Gastroesophageal sphincter (tissue), 4 donors: Measurements from ENCODE around the gene IFRD1. TPM values are rescaled to one million over a fixed set of nuclear protein-coding genes. Genes with fewer than 3 reads are reported as not detected.

Source experiments
- ATAC-seq: fragments of 150-250 bp; one replicate; pipeline ENCODE4 v1.9.1; 2016; ENCODE audit warnings: mild to moderate bottlenecking, moderate library complexity
- H3K27ac ChIP-seq, 4 donors: fragments of 200-600 bp; sonication (generic) in 3 of 4; 1 replicate in 3 of 4; 2 replicates in 1 of 4; pipeline ENCODE4 v1.5.1; 2016 to 2019
- H3K27me3 ChIP-seq: fragments of 200-600 bp; sonication (generic); one replicate; pipeline ENCODE4 v1.5.1; 2019
- H3K36me3 ChIP-seq, 2 donors: fragments of 200-600 bp; sonication (generic); one replicate each; pipeline ENCODE4 v1.5.1; 2019; ENCODE audit warnings: control low read depth in 1 of 2
- H3K4me1 ChIP-seq, 3 donors: fragments of 200-600 bp; sonication (generic); 1 replicate in 2 of 3; 2 replicates in 1 of 3; pipeline ENCODE4 v1.5.1; 2016 to 2019; ENCODE audit warnings: control low read depth in 2 of 3
- H3K4me3 ChIP-seq, 2 donors: fragments of 200-600 bp; sonication (generic); one replicate each; pipeline ENCODE4 v1.5.1; 2019; ENCODE audit warnings: mild to moderate bottlenecking in 1 of 2, moderate library complexity in 1 of 2
- H3K9me3 ChIP-seq, 3 donors: fragments of 200-600 bp; sonication (generic); one replicate each; pipeline ENCODE4 v1.5.1; 2017 to 2019; ENCODE audit warnings: control low read depth in 2 of 3
- CTCF ChIP-seq, 4 experiments: fragments of 200-600 bp in 2 of 4; fragments of 450-650 bp in 2 of 4; sonication (generic) in 1 of 4; IDR thresholded peaks; one replicate each; pipeline ENCODE4 v1.5.1; 2017 to 2019; ENCODE audit warnings: antibody characterized with exemption in 4 of 4, mild to moderate bottlenecking in 2 of 4, moderate library complexity in 2 of 4
- EP300 ChIP-seq: sonication (generic); formaldehyde crosslinking; IDR thresholded peaks from one replicate; pipeline ENCODE4 v1.6.1; 2017; ENCODE audit warnings: antibody characterized with exemption, mild to moderate bottlenecking
- POLR2A ChIP-seq, 2 donors: fragments of 450-650 bp; IDR thresholded peaks; one replicate each; pipeline ENCODE4 v1.6.1; 2017; ENCODE audit warnings: antibody characterized with exemption in 2 of 2, mild to moderate bottlenecking in 2 of 2, moderate library complexity in 1 of 2
- POLR2AphosphoS5 ChIP-seq: sonication (generic); formaldehyde crosslinking; IDR thresholded peaks from one replicate; pipeline ENCODE4 v1.6.1; 2017; ENCODE audit warnings: antibody characterized with exemption
- WGBS, 2 donors: methylation state at CpG; one replicate each; pipeline ENCODE4 v1.1.5; 2018; ENCODE audit warnings: low coverage in 1 of 2; 5-methylcytosine and 5-hydroxymethylcytosine counted together
- total RNA-seq, 4 donors: library from RNA; depleted of rRNA; stranded (reverse); fragments of >200 nt; gene quantifications; one replicate each; pipeline ENCODE4 v1.1.0, GENCODE V29; 2016

Gene IFRD1
- total RNA-seq, 4 donors from 2014 or later = 36.8 to 78.3 (median 56.5) TPM

DNA sequence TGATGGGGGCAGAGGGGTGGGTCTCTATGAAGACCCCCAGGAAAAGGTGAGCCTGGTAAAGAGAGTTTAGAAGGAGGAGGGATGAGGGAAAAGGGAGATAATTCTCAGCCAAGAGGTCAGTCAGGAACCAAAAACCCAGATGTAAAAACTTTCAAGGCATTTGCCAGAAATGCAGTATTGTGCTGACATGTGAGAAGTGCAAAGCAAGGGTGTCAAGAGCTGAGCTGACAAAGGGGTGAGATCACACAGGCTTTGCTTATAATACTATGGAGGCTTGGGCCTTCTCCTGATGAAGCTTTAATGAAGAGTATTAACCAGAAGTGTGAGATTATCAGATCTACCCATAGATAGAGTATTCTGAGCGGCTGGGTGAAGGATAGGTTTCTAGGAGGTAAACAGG lies 22.3 kb upstream of the IFRD1 start:
- Histone ChIP-seq H3K4me1 (peaks cover 0 to 7% (median 3%) of the 10 kb centered on the region in 3 donors), H3K27me3 (no peaks in the 10 kb centered on the region), H3K4me3 (no peak overlapping the region), H3K27ac (no peak overlapping the region), H3K9me3 (no peaks in the 10 kb centered on the region), H3K36me3 (no peaks in the 10 kb centered on the region)
- TF ChIP-seq CTCF (IDR thresholded peaks at IDR 0.05) (no peak), POLR2A (IDR thresholded peaks at IDR 0.05) (no peak), EP300 (no peak), POLR2AphosphoS5 (no peak)
- 80 to 100% methylated on average over 1 of the region's 1 CpG for WGBS, 2 donors
- no peak for ATAC-seq

DNA sequence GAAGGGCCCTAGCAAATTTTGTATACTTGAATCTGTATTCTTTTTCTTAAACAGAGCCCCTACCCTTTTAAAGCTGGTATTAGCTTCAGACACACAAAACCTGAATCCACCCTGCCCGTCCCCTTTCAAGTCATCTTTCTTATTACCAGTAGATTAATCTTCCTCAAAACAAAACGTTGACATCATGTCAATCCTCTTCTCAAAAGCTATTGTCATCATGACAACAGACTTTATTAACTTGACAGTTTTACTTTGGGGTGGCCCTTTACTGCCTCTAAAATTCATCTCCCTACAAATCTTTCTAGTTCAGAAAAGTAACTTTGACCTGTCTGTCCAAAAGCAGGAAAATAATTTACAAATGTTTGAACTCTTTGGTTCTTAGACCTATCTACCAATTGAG lies 21.5 kb upstream of the IFRD1 start:
- H3K36me3 ChIP-seq = no peaks in the 10 kb centered on the region
- H3K4me1 ChIP-seq = no peaks in the 10 kb centered on the region
- no peaks in the 10 kb centered on the region for H3K9me3 ChIP-seq
- no peak overlapping the region for H3K4me3 ChIP-seq
- H3K27ac ChIP-seq = no peak overlapping the region
- WGBS, 2 donors = 48 to 81% methylated on average over 2 of the region's 2 CpGs
- TF ChIP-seq CTCF (IDR thresholded peaks at IDR 0.05) (no peak), POLR2AphosphoS5 (no peak), POLR2A (IDR thresholded peaks at IDR 0.05) (no peak), EP300 (no peak)
- ATAC-seq = no peak
- no peaks in the 10 kb centered on the region for H3K27me3 ChIP-seq

DNA sequence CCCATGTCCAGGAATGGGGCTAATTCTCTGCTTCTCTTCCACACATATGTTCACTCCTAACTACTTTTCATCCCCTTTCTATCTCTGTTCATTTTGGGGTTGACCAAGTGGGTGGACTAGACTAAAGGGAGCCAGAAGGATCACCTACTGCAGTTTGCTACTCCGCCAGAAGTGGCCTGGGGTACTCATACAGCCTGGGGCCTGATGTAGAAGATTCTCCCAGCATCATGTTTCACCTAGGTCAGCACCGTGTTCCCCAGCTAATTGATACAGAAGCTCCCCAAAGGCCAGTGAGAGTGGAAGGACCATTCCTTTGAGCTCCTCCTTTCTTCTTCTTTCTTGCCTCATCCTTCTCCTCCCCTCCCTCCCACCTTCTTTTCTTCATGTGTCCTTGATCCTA lies 19.6 kb upstream of the IFRD1 start:
- Histone ChIP-seq H3K4me3 (no peak overlapping the region), H3K36me3 (no peaks in the 10 kb centered on the region), H3K4me1 (no peaks in the 10 kb centered on the region), H3K9me3 (no peaks in the 10 kb centered on the region), H3K27me3 (no peaks in the 10 kb centered on the region), H3K27ac (no peak overlapping the region)
- no peak for ATAC-seq
- TF ChIP-seq EP300 = no peak
- TF ChIP-seq POLR2AphosphoS5 = no peak
- TF ChIP-seq POLR2A (IDR thresholded peaks at IDR 0.05) = no peak
- no peak for TF ChIP-seq CTCF (IDR thresholded peaks at IDR 0.05)
- WGBS, 2 donors = 94% methylated on average over 2 of the region's 2 CpGs; no CpG with 5 or more reads in 1 of the 2 donors

- no peaks in the 10 kb centered on the region for H3K4me1 ChIP-seq
- H3K9me3 ChIP-seq = no peaks in the 10 kb centered on the region
- TF ChIP-seq EP300 (no peak), POLR2AphosphoS5 (no peak), POLR2A (IDR thresholded peaks at IDR 0.05) (no peak), CTCF (IDR thresholded peaks at IDR 0.05) (no peak)
- no peak for ATAC-seq
- no peaks in the 10 kb centered on the region for H3K27me3 ChIP-seq
- no peaks in the 10 kb centered on the region for H3K36me3 ChIP-seq
- no peak overlapping the region for H3K4me3 ChIP-seq
- WGBS, 2 donors = 96 to 100% methylated on average over 3 of the region's 3 CpGs
- H3K27ac ChIP-seq = no peak overlapping the region
Observed at GRCh38 chr7:112431803-112432202, 18.5 kb upstream of the IFRD1 start.

DNA sequence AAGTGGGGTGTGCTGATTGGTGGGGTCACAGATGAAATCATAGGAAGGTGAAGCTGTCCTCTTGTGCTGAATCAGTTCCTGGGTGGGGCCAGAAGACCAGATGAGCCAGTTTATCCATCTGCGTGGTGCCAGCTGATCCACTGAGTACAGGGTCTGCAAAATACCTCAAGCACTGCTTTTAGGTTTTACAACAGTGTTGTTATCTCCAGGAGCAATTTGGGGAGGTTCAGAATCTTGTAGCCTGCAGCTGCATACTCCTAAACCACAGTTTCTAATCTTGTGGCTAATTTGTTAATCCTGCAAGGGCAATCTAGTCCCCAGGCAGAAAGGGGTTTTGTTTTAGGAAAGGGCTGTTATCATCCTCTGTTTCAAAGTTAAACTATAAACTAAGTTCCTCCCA lies 17.0 kb upstream of the IFRD1 start:
- 100% methylated on average over 1 of the region's 1 CpG for WGBS, 2 donors
- H3K9me3 ChIP-seq = no peaks in the 10 kb centered on the region

More for the DNA sequence above, 17.0 kb upstream of the IFRD1 start:
- Histone ChIP-seq H3K36me3 (no peaks in the 10 kb centered on the region), H3K4me3 (no peak overlapping the region), H3K4me1 (no peaks in the 10 kb centered on the region), H3K27me3 (no peaks in the 10 kb centered on the region), H3K27ac (no peak overlapping the region)
- no peak for TF ChIP-seq EP300
- no peak for TF ChIP-seq POLR2A (IDR thresholded peaks at IDR 0.05)
- no peak for TF ChIP-seq POLR2AphosphoS5
- TF ChIP-seq CTCF (IDR thresholded peaks at IDR 0.05) = no peak
- no peak for ATAC-seq
